ENCODE measurements around the gene TTC7B.

The TTC7B gene

DNA sequence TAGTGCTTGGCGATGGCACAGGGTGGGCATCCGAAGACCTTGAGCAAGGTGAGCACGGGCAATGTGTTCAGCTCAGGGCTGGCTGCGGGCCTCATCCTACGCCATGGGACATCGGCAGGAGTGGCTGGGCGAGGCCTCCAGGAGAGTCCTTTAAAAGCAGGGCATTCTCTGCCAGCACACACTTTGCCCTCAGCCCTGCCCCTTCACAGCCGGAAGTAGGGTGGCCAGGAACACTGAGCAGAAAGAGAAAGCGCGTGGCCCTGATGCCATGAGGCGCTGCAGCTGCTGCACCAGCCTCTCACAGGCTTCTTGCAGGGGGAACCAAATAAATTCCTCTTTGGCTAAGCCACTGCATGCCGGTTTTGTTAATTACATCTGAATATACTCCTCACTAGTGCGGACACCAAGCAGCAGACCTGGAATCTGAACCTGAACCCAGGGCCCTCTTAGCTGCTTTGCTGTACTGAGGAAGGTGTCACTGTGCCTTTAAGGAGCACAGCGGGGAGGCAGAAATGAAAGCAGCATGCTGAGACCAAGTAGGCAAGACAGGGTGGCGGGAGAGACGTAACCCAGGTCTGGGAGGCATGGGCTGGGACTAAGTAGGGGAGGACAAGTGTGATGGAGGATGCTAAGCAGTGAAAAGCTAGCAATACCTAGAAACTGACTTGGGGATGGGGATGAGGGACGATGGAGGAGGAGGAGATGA is 155.2 kb downstream of the TTC7B start:
- Histone ChIP-seq H3K36me3 (ENCODE audit: control insufficient read depth in 5 of 5, insufficient read depth in 5 of 5, low read length in 5 of 5) (peaks cover 7 to 41% (median 30%) of the 10 kb centered on the region in 5 donors), H3K9me3 (ENCODE audit: control insufficient read depth in 5 of 5, low read length in 5 of 5) (no peaks in the 10 kb centered on the region), H3K9ac (ENCODE audit: low read length in 5 of 5) (no peak overlapping the region), H3K4me3 (ENCODE audit: low read depth in 1 of 5, low read length in 5 of 5) (no peak overlapping the region), H3K27me3 (ENCODE audit: control insufficient read depth in 5 of 5, insufficient read depth in 4 of 5, low read length in 5 of 5) (no peaks in the 10 kb centered on the region), H3K27ac (ENCODE audit: low read depth, low read length) (no peak overlapping the region), H3K4me1 (ENCODE audit: control insufficient read depth in 5 of 5, insufficient read depth in 5 of 5, low read length in 5 of 5) (peaks cover 0 to 6% (median 0%) of the 10 kb centered on the region in 5 donors)

DNA sequence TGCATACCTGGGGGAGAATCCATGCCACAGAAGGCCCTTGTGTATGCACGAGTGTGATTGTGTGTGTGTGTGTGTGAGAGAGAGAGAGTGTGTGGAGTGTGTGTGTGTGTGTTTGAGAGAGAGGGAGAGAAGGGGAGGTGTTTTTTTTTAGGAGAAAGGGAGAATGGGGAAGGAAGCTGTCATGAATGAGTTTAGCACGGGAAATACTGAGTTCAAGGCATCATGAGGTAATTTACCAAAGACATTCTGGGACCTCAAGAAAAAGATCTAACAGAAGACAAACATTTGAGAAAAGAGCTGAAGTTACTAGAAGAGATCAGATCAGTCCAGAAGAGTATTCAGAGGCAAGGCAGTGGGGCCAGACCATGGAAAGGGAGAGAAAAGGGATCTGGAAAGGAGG is 157.1 kb downstream of the TTC7B start:
- H3K27ac ChIP-seq (ENCODE audit: low read depth, low read length), result no peak overlapping the region
- H3K9me3 ChIP-seq (ENCODE audit: control insufficient read depth in 5 of 5, low read length in 5 of 5), result no peaks in the 10 kb centered on the region
- H3K4me3 ChIP-seq (ENCODE audit: low read depth in 1 of 5, low read length in 5 of 5), result no peak overlapping the region
- peaks cover 7 to 48% (median 36%) of the 10 kb centered on the region in 5 donors for H3K36me3 ChIP-seq (ENCODE audit: control insufficient read depth in 5 of 5, insufficient read depth in 5 of 5, low read length in 5 of 5)
- H3K9ac ChIP-seq (ENCODE audit: low read length in 5 of 5), result no peak overlapping the region
- no peaks in the 10 kb centered on the region for H3K27me3 ChIP-seq (ENCODE audit: control insufficient read depth in 5 of 5, insufficient read depth in 4 of 5, low read length in 5 of 5)
- H3K4me1 ChIP-seq (ENCODE audit: control insufficient read depth in 5 of 5, insufficient read depth in 5 of 5, low read length in 5 of 5), result peaks cover 2 to 14% (median 8%) of the 10 kb centered on the region in 5 donors

DNA sequence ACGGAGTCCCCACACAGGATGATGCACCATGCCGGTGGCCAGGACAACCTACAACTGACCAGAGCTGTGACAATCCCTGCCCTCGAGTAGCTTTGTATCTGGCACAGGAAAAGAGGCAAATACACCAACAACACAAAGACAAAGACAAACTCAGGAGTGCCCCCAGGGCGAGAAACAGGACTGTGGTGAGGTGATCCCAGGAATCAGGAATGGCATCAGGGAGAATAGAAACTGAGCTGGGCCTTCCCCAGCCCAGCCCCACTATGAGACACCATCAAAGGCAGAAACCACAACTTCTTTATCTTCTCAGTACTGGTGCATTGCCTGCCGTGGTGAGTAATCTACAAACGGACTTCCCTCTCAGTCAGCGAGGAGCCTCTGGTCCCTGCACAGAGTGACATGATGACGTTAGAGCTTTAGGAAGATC is 157.7 kb downstream of the TTC7B start:
- H3K36me3 ChIP-seq (ENCODE audit: control insufficient read depth in 5 of 5, insufficient read depth in 5 of 5, low read length in 5 of 5), result peaks cover 7 to 48% (median 36%) of the 10 kb centered on the region in 5 donors
- peaks cover 2 to 16% (median 14%) of the 10 kb centered on the region in 5 donors for H3K4me1 ChIP-seq (ENCODE audit: control insufficient read depth in 5 of 5, insufficient read depth in 5 of 5, low read length in 5 of 5)
- no peak overlapping the region for H3K27ac ChIP-seq (ENCODE audit: low read depth, low read length)
- H3K4me3 ChIP-seq (ENCODE audit: low read depth in 1 of 5, low read length in 5 of 5), result no peak overlapping the region
- H3K9me3 ChIP-seq (ENCODE audit: control insufficient read depth in 5 of 5, low read length in 5 of 5), result no peaks in the 10 kb centered on the region
- H3K9ac ChIP-seq (ENCODE audit: low read length in 5 of 5), result no peak overlapping the region
- no peaks in the 10 kb centered on the region for H3K27me3 ChIP-seq (ENCODE audit: control insufficient read depth in 5 of 5, insufficient read depth in 4 of 5, low read length in 5 of 5)

DNA sequence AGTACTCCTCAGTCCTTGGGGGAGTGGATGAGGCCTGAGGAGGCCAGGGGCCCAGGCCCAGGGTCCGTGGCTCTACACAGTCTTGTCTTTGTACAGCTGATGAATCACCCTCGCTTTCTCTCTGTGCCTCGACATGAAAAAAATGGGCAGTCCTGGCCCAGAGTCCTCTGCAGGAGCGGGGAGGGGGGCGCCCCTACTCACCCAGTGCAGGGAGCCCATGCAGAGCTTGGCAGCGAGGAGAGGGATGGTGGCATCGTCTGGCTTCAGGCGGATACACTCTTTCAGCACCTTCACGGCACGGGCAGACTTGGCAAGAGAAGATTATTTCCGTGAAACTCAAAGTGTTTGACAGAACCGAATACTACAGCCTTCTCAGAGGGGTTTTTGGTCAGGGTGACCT is 159.3 kb downstream of the TTC7B start:
- no peaks in the 10 kb centered on the region for H3K9me3 ChIP-seq (ENCODE audit: control insufficient read depth in 5 of 5, low read length in 5 of 5)
- H3K4me1 ChIP-seq (ENCODE audit: control insufficient read depth in 5 of 5, insufficient read depth in 5 of 5, low read length in 5 of 5), result peaks cover 2 to 23% (median 22%) of the 10 kb centered on the region in 5 donors
- no peak overlapping the region for H3K27ac ChIP-seq (ENCODE audit: low read depth, low read length)
- H3K9ac ChIP-seq (ENCODE audit: low read length in 5 of 5), result no peak overlapping the region
- peaks cover 13 to 60% (median 38%) of the 10 kb centered on the region in 5 donors for H3K36me3 ChIP-seq (ENCODE audit: control insufficient read depth in 5 of 5, insufficient read depth in 5 of 5, low read length in 5 of 5)
- no peaks in the 10 kb centered on the region for H3K27me3 ChIP-seq (ENCODE audit: control insufficient read depth in 5 of 5, insufficient read depth in 4 of 5, low read length in 5 of 5)
- H3K4me3 ChIP-seq (ENCODE audit: low read depth in 1 of 5, low read length in 5 of 5), result no peak overlapping the region

DNA sequence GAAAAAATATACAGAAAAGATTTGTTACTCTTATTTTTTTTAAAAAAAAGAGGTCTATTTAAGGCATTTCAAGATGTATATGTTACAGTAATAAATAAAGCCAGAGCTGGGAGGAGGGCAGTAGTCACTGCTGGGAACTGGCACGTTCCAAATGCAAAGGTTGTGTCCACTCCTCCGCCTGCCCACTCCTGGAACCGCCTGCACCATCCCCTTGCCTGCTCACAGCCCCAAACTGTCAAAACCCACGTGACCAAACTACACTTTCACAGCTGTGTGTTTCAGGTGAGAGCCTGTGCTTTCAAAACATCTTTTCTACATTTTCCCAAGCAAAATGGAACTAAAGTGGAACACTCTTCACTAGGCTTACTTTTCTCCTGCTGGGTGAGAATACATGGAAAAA is 160.4 kb downstream of the TTC7B start:
- Histone ChIP-seq H3K4me3 (ENCODE audit: low read depth in 1 of 5, low read length in 5 of 5) (no peak overlapping the region), H3K36me3 (ENCODE audit: control insufficient read depth in 5 of 5, insufficient read depth in 5 of 5, low read length in 5 of 5) (peaks cover 15 to 63% (median 45%) of the 10 kb centered on the region in 5 donors), H3K27me3 (ENCODE audit: control insufficient read depth in 5 of 5, insufficient read depth in 4 of 5, low read length in 5 of 5) (no peaks in the 10 kb centered on the region), H3K4me1 (ENCODE audit: control insufficient read depth in 5 of 5, insufficient read depth in 5 of 5, low read length in 5 of 5) (peaks cover 2 to 23% (median 19%) of the 10 kb centered on the region in 5 donors), H3K9ac (ENCODE audit: low read length in 5 of 5) (no peak overlapping the region), H3K27ac (ENCODE audit: low read depth, low read length) (no peak overlapping the region), H3K9me3 (ENCODE audit: control insufficient read depth in 5 of 5, low read length in 5 of 5) (no peaks in the 10 kb centered on the region)

DNA sequence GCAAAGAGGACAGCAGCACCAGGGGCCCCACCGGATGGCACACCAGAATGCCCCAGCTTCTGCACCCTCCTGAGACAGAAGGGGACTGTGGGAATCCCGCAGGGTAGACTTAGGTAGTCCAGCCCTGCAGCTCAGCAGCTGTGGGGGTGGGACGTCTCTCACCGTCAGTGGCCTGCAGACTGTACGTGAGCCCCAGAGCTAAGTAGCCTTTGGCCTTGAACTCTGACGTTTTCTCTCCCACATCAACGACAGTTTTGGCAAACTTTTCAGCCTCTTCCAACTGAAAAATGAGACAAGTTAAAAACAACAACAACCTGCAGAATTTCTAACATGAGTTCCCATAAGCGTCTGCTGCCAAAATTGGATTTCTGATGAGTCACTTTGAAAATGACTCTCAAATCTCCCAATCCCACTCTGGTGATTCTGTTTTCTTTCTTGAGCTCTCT is 161.4 kb downstream of the TTC7B start:
- no peak overlapping the region for H3K9ac ChIP-seq (ENCODE audit: low read length in 5 of 5)
- H3K36me3 ChIP-seq (ENCODE audit: control insufficient read depth in 5 of 5, insufficient read depth in 5 of 5, low read length in 5 of 5), result peaks cover 15 to 64% (median 45%) of the 10 kb centered on the region in 5 donors
- peaks cover 2 to 23% (median 17%) of the 10 kb centered on the region in 5 donors for H3K4me1 ChIP-seq (ENCODE audit: control insufficient read depth in 5 of 5, insufficient read depth in 5 of 5, low read length in 5 of 5)
- no peaks in the 10 kb centered on the region for H3K27me3 ChIP-seq (ENCODE audit: control insufficient read depth in 5 of 5, insufficient read depth in 4 of 5, low read length in 5 of 5)
- no peak overlapping the region for H3K27ac ChIP-seq (ENCODE audit: low read depth, low read length)
- H3K4me3 ChIP-seq (ENCODE audit: low read depth in 1 of 5, low read length in 5 of 5), result no peak overlapping the region
- no peaks in the 10 kb centered on the region for H3K9me3 ChIP-seq (ENCODE audit: control insufficient read depth in 5 of 5, low read length in 5 of 5)

DNA sequence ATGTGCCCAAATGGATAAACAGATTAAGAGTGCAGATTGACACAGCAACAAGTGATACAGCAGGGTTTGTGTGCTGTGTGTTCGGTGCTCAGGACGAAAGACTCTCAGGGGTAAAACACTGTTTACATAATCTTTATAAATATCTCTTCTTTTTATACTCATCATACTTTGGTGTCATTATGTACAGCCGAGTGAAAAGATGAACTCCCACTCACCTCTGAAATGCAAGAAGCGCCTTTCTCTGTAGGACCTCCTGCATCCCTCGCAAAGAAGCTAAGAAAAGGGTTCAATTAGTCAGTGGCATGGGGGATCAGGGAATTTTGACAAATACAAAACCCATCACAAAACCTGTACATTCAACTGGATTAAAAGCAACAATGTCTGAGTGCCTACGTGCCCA is 163.6 kb downstream of the TTC7B start:
- H3K27me3 ChIP-seq (ENCODE audit: control insufficient read depth in 5 of 5, insufficient read depth in 4 of 5, low read length in 5 of 5), result no peaks in the 10 kb centered on the region
- no peak overlapping the region for H3K9ac ChIP-seq (ENCODE audit: low read length in 5 of 5)
- peaks cover 2 to 26% (median 17%) of the 10 kb centered on the region in 5 donors for H3K4me1 ChIP-seq (ENCODE audit: control insufficient read depth in 5 of 5, insufficient read depth in 5 of 5, low read length in 5 of 5)
- H3K27ac ChIP-seq (ENCODE audit: low read depth, low read length), result no peak overlapping the region
- no peak overlapping the region for H3K4me3 ChIP-seq (ENCODE audit: low read depth in 1 of 5, low read length in 5 of 5)
- no peaks in the 10 kb centered on the region for H3K9me3 ChIP-seq (ENCODE audit: control insufficient read depth in 5 of 5, low read length in 5 of 5)
- H3K36me3 ChIP-seq (ENCODE audit: control insufficient read depth in 5 of 5, insufficient read depth in 5 of 5, low read length in 5 of 5), result peaks cover 11 to 44% (median 33%) of the 10 kb centered on the region in 5 donors

DNA sequence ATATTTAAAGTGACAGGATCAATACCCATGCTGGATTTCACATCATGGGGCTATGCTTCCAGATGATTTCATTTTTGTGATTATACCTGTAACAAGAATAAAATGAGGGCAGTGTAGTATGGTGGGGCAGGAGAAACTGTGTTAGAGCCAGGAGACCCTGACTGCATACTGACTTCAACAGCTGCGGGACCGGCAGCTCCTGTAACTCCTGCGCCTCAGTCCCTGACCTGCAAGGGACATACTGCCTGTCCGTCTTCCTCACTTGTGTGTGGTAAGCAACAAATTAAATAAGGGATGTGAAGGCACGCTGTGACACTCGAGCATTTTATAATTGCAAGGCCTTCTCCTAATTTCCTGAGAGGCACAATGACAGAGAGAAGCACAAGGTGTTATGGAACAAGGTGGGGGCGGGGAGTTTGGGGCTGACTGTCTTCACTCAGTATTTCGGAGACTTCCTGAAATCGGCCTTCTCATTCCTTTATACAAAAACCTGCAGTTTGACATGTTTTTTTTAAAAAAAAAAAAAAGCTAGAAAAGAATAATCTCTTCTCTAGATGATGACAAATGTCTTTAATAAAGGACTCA is 164.2 kb downstream of the TTC7B start:
- H3K4me3 ChIP-seq (ENCODE audit: low read depth in 1 of 5, low read length in 5 of 5), result no peak overlapping the region
- peaks cover 2 to 26% (median 17%) of the 10 kb centered on the region in 5 donors for H3K4me1 ChIP-seq (ENCODE audit: control insufficient read depth in 5 of 5, insufficient read depth in 5 of 5, low read length in 5 of 5)
- no peak overlapping the region for H3K27ac ChIP-seq (ENCODE audit: low read depth, low read length)
- no peaks in the 10 kb centered on the region for H3K9me3 ChIP-seq (ENCODE audit: control insufficient read depth in 5 of 5, low read length in 5 of 5)
- no peaks in the 10 kb centered on the region for H3K27me3 ChIP-seq (ENCODE audit: control insufficient read depth in 5 of 5, insufficient read depth in 4 of 5, low read length in 5 of 5)
- H3K36me3 ChIP-seq (ENCODE audit: control insufficient read depth in 5 of 5, insufficient read depth in 5 of 5, low read length in 5 of 5), result peaks cover 8 to 40% (median 29%) of the 10 kb centered on the region in 5 donors
- H3K9ac ChIP-seq (ENCODE audit: low read length in 5 of 5), result no peak overlapping the region

DNA sequence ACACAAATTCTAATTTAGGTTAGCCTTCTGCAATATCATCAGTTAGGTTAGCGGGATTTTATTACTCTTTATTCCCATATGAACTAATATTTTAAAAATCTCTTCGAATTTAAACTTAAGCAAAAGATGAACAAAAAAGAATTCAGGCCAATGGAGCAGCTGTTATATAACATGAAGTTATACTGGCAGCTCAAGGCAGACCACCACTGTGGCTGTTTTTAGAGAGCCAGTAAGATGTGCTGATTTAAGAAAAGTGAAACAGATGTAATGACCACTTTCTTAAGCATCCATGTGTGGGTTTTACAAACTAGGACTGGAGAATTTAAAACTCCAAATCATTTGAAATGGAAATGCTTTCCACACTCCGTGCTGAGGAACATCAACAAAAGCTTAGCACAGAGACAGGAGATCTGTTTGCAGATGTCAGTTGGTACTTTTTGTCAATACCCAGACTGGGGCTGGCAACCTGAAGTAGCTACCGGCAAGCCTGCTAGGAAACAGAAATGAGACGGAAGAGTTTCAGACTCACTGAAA is 164.9 kb downstream of the TTC7B start:
- Histone ChIP-seq H3K9ac (ENCODE audit: low read length in 5 of 5) (no peak overlapping the region), H3K9me3 (ENCODE audit: control insufficient read depth in 5 of 5, low read length in 5 of 5) (no peaks in the 10 kb centered on the region), H3K4me3 (ENCODE audit: low read depth in 1 of 5, low read length in 5 of 5) (no peak overlapping the region), H3K27ac (ENCODE audit: low read depth, low read length) (no peak overlapping the region), H3K4me1 (ENCODE audit: control insufficient read depth in 5 of 5, insufficient read depth in 5 of 5, low read length in 5 of 5) (peaks cover 2 to 26% (median 17%) of the 10 kb centered on the region in 5 donors), H3K36me3 (ENCODE audit: control insufficient read depth in 5 of 5, insufficient read depth in 5 of 5, low read length in 5 of 5) (peaks cover 8 to 40% (median 26%) of the 10 kb centered on the region in 5 donors), H3K27me3 (ENCODE audit: control insufficient read depth in 5 of 5, insufficient read depth in 4 of 5, low read length in 5 of 5) (no peaks in the 10 kb centered on the region)

DNA sequence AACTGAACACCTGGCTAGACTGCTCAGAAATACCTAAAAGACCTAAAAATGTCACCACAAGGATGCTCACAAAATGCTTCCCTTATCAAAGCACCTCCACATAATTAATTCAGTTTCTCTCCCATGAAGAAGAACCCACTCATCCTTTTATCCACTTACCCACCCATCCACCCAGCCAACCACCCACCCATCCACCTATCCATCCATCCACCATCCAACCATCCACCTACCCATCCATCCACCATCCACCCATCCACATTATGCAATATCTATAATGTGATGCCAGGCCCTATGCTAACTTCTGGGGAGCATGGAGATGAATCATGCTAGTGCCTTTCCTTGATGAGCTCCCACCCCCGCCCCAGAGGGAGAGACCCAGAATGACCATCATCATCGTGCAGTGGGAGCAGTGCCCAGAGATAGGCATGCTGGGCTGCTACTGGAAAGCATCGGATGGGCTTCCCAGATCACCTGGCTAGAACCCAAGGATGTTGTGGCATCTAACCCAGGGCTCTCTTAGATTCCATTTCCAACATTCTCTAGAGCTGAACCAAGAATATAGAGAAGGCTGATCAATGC is 166.6 kb downstream of the TTC7B start:
- Histone ChIP-seq H3K4me3 (ENCODE audit: low read depth in 1 of 5, low read length in 5 of 5) (no peak overlapping the region), H3K27ac (ENCODE audit: low read depth, low read length) (no peak overlapping the region), H3K4me1 (ENCODE audit: control insufficient read depth in 5 of 5, insufficient read depth in 5 of 5, low read length in 5 of 5) (peaks cover 0 to 30% (median 26%) of the 10 kb centered on the region in 5 donors), H3K27me3 (ENCODE audit: control insufficient read depth in 5 of 5, insufficient read depth in 4 of 5, low read length in 5 of 5) (no peaks in the 10 kb centered on the region), H3K36me3 (ENCODE audit: control insufficient read depth in 5 of 5, insufficient read depth in 5 of 5, low read length in 5 of 5) (peaks cover 8 to 44% (median 25%) of the 10 kb centered on the region in 5 donors), H3K9me3 (ENCODE audit: control insufficient read depth in 5 of 5, low read length in 5 of 5) (no peaks in the 10 kb centered on the region), H3K9ac (ENCODE audit: low read length in 5 of 5) (no peak overlapping the region)
